GM18498 (cell line): ENCODE results near the gene NSRP1.
A peak's percentile ranks its signal among the peaks of the same experiment; 100 is the strongest.
"Not testable (repeated sequence)": the region's sequence is repeated elsewhere in the genome, so short reads cannot be mapped to it uniquely, and the experiment has no call there.

Experiments
- ATAC-seq: cut with Tn5 transposase; IDR thresholded peaks from one replicate; pipeline ENCODE4 v1.9.1; 2021; ENCODE audit warnings: mild to moderate bottlenecking, moderate library complexity; ENCODE audit not compliant: unreplicated experiment

NSRP1 gene

GRCh38 chr17:30118635-30119034, 2.0 kb downstream of the NSRP1 start:
- not testable (repeated sequence) for ATAC-seq

- ATAC-seq, result no peak
Observed at GRCh38 chr17:30124273-30124796, 7.7 kb downstream of the NSRP1 start.

GRCh38 chr17:30130121-30130520, 13.5 kb downstream of the NSRP1 start:
- ATAC-seq, result no peak

- no peak for ATAC-seq
Observed at GRCh38 chr17:30132615-30133014, 16.0 kb downstream of the NSRP1 start.

- no peak for ATAC-seq
Observed at GRCh38 chr17:30133197-30133596, 16.6 kb downstream of the NSRP1 start.

- no peak for ATAC-seq
Observed at GRCh38 chr17:30134551-30134950, 17.9 kb downstream of the NSRP1 start.

- no peak for ATAC-seq
Observed at GRCh38 chr17:30137158-30137557, 20.5 kb downstream of the NSRP1 start.

- ATAC-seq, result not testable (repeated sequence)
Observed at GRCh38 chr17:30147860-30148259, 31.2 kb downstream of the NSRP1 start.

- no peak for ATAC-seq
Observed at GRCh38 chr17:30148376-30148775, 31.8 kb downstream of the NSRP1 start.

- ATAC-seq, result no peak
Observed at GRCh38 chr17:30151471-30151870, 34.9 kb downstream of the NSRP1 start.

GRCh38 chr17:30153463-30153862, 36.8 kb downstream of the NSRP1 start:
- ATAC-seq, result no peak

GRCh38 chr17:30155389-30155788, 38.8 kb downstream of the NSRP1 start:
- no peak for ATAC-seq

GRCh38 chr17:30158896-30159625, 42.4 kb downstream of the NSRP1 start:
- no peak for ATAC-seq

GRCh38 chr17:30160419-30161172, 44.0 kb downstream of the NSRP1 start:
- no peak for ATAC-seq

GRCh38 chr17:30161601-30162000, 45.0 kb downstream of the NSRP1 start:
- no peak for ATAC-seq

GRCh38 chr17:30164531-30164930, 47.9 kb downstream of the NSRP1 start:
- no peak for ATAC-seq

- ATAC-seq, result no peak
Observed at GRCh38 chr17:30165147-30165546, 48.5 kb downstream of the NSRP1 start.

- no peak for ATAC-seq
Observed at GRCh38 chr17:30165960-30166359, 49.3 kb downstream of the NSRP1 start.

- no peak for ATAC-seq
Observed at GRCh38 chr17:30170415-30170987, 53.9 kb downstream of the NSRP1 start.

GRCh38 chr17:30172560-30172959, 55.9 kb downstream of the NSRP1 start:
- ATAC-seq, result no peak

GRCh38 chr17:30173649-30174048, 57.0 kb downstream of the NSRP1 start:
- peak; percentile 87 for ATAC-seq

GRCh38 chr17:30174556-30174955, 57.9 kb downstream of the NSRP1 start:
- no peak for ATAC-seq
